PC-3 (cell line): ENCODE measurements around the gene LPIN1.

Source experiments
- CTCF ChIP-seq: fragments of 300-600 bp; sonication (generic); conservative IDR thresholded peaks from 2 replicates; pipeline ENCODE4 v1.5.1; 2017; ENCODE audit warnings: antibody characterized with exemption, low read depth, mild to moderate bottlenecking, low read length
- EZH2 ChIP-seq: fragments of 300-600 bp; sonication (generic); IDR thresholded peaks from one replicate; pipeline ENCODE4 v1.6.1; 2017; ENCODE audit warnings: antibody characterized with exemption, mild to moderate bottlenecking, low read length; ENCODE audit not compliant: unreplicated experiment
- EZH2phosphoT487 ChIP-seq: fragments of 300-600 bp; sonication (generic); IDR thresholded peaks from 2 replicates; pipeline ENCODE4 v1.6.1; 2018; ENCODE audit warnings: mild to moderate bottlenecking, antibody characterized with exemption, low read length, borderline replicate concordance

- TF ChIP-seq CTCF: no peak
- no peak for TF ChIP-seq EZH2
- no peak for TF ChIP-seq EZH2phosphoT487
Observed at GRCh38 chr2:11753452-11753885, 7.0 kb downstream of the LPIN1 start.
